T-helper 2 cell treated with Interferon-gamma antibody and Interleukin-4, amounts not matched to agents 100 ng/mL and 5 ng/mL, for 36 hours (primary cell): Measurements from ENCODE around the gene NLRP9. TPM values are rescaled to one million over a fixed set of nuclear protein-coding genes. Genes with fewer than 3 reads are reported as not detected.

ENCODE experiments used
- total RNA-seq: library from RNA; stranded (reverse); gene quantifications from 2 replicates; pipeline ENCODE4 v1.2.3, GENCODE V29; 2022

Gene NLRP9
- total RNA-seq, 1 donor from 2014 or later, result not detected

Other genes with a start within 250 kb of the NLRP9 start
- gene SSC5D, start 250.0 kb downstream of the NLRP9 start, total RNA-seq, result 0.23 and 0.30 TPM in 2 replicates
- not detected in 2 replicates for gene SBK2, start 201.3 kb downstream of the NLRP9 start, total RNA-seq
- not detected in 2 replicates for gene SBK3, start 192.9 kb downstream of the NLRP9 start, total RNA-seq
- 6.5 and 6.7 TPM in 2 replicates for gene ZNF579, start 157.6 kb downstream of the NLRP9 start, total RNA-seq
- 14.4 and 14.7 TPM in 2 replicates for gene FIZ1, start 138.9 kb downstream of the NLRP9 start, total RNA-seq
- 21.0 and 21.2 TPM in 2 replicates for gene ZNF524, start 138.1 kb downstream of the NLRP9 start, total RNA-seq
- 12.3 and 13.2 TPM in 2 replicates for gene ZNF865, start 132.8 kb downstream of the NLRP9 start, total RNA-seq
- 4.9 and 5.0 TPM in 2 replicates for gene ZNF784, start 113.8 kb downstream of the NLRP9 start, total RNA-seq
- gene ZNF580, start 97.4 kb downstream of the NLRP9 start, total RNA-seq, result 29.9 and 30.8 TPM in 2 replicates
- 21.0 and 22.4 TPM in 2 replicates for gene ZNF581, start 94.8 kb downstream of the NLRP9 start, total RNA-seq
- gene CCDC106, start 90.2 kb downstream of the NLRP9 start, total RNA-seq, result 6.5 and 7.0 TPM in 2 replicates
- gene U2AF2, start 83.4 kb downstream of the NLRP9 start, total RNA-seq, result 298 and 303 TPM in 2 replicates
- gene EPN1, start 63.2 kb downstream of the NLRP9 start, total RNA-seq, result 58.3 and 59.3 TPM in 2 replicates
- not detected in 2 replicates for gene RFPL4A, start 20.7 kb upstream of the NLRP9 start, total RNA-seq
- gene RFPL4AL1, start 30.7 kb upstream of the NLRP9 start, total RNA-seq, result not detected in 2 replicates
- gene NLRP11, start 93.6 kb upstream of the NLRP9 start, total RNA-seq, result not detected in 2 replicates
- gene NLRP4, start 98.1 kb upstream of the NLRP9 start, total RNA-seq, result not detected in 2 replicates
- gene NLRP13, start 193.9 kb upstream of the NLRP9 start, total RNA-seq, result not detected in 2 replicates
- gene NLRP8, start 209.4 kb upstream of the NLRP9 start, total RNA-seq, result not detected in 2 replicates
- not detected in 2 replicates for gene NLRP5, start 248.4 kb upstream of the NLRP9 start, total RNA-seq